HS-5 (cell line): Measurements from ENCODE around the gene SYNE2.
A peak's percentile ranks its signal among the peaks of the same experiment; 100 is the strongest.
"Not testable (repeated sequence)": the region's sequence is repeated elsewhere in the genome, so short reads cannot be mapped to it uniquely, and the experiment has no call there.

Experiments used
- DNase-seq: peaks from one replicate; pipeline ENCODE4 v3.0.0-alpha.2; 2012; ENCODE audit warnings: low read depth

The SYNE2 gene

GRCh38 chr14:64037869-64038745 is 185.3 kb downstream of the SYNE2 start:
- DNase-seq = not testable (repeated sequence)

- DNase-seq = no peak
Measured at GRCh38 chr14:64038841-64039542, 186.2 kb downstream of the SYNE2 start.

- DNase-seq = no peak
Measured at GRCh38 chr14:64040044-64040443, 187.2 kb downstream of the SYNE2 start.

GRCh38 chr14:64043296-64043695 is 190.5 kb downstream of the SYNE2 start:
- DNase-seq = not testable (repeated sequence)

GRCh38 chr14:64045091-64045490 is 192.3 kb downstream of the SYNE2 start:
- DNase-seq = no peak

- no peak for DNase-seq
Measured at GRCh38 chr14:64049616-64050381, 197.0 kb downstream of the SYNE2 start.

- peak; percentile 45 for DNase-seq
Measured at GRCh38 chr14:64053694-64054669, 201.2 kb downstream of the SYNE2 start.

GRCh38 chr14:64059454-64060198 is 206.8 kb downstream of the SYNE2 start:
- no peak for DNase-seq

- no peak for DNase-seq
Measured at GRCh38 chr14:64060199-64060545, 207.4 kb downstream of the SYNE2 start.

- no peak for DNase-seq
Measured at GRCh38 chr14:64060648-64061096, 207.9 kb downstream of the SYNE2 start.

GRCh38 chr14:64061115-64061514 is 208.3 kb downstream of the SYNE2 start:
- no peak for DNase-seq

- DNase-seq = no peak
Measured at GRCh38 chr14:64061706-64062105, 208.9 kb downstream of the SYNE2 start.

GRCh38 chr14:64062381-64063115 is 209.7 kb downstream of the SYNE2 start:
- DNase-seq = no peak

- no peak for DNase-seq
Measured at GRCh38 chr14:64064447-64064846, 211.6 kb downstream of the SYNE2 start.

- DNase-seq = no peak
Measured at GRCh38 chr14:64069634-64070359, 217.0 kb downstream of the SYNE2 start.

GRCh38 chr14:64074961-64075612 is 222.3 kb downstream of the SYNE2 start:
- peak; percentile 19 for DNase-seq

GRCh38 chr14:64075613-64076005 is 222.8 kb downstream of the SYNE2 start:
- DNase-seq = no peak

- no peak for DNase-seq
Measured at GRCh38 chr14:64080452-64080851, 227.6 kb downstream of the SYNE2 start.
